WTC11 (cell line): Measurements from ENCODE around the gene SYTL1. TPM values are rescaled to one million over a fixed set of nuclear protein-coding genes. Genes with fewer than 3 reads are reported as not detected.

Source experiments
- ATAC-seq: fragments of 200-7000 bp; cut with Tn5 transposase; 2 replicates; pipeline ENCODE4 v1.10.0; 2021; ENCODE audit warnings: mild to moderate bottlenecking, moderate library complexity
- CTCF ChIA-PET: fragments of 300-600 bp; sonication (Branson Sonifier 250); formaldehyde crosslinking; loops from one replicate; lab custom pipeline; 2021; ENCODE audit warnings: antibody characterized with exemption; lab: Charles Lee
- POLR2A ChIA-PET: fragments of 350-600 bp; sonication (Branson Sonifier 250); formaldehyde crosslinking; loops from one replicate; lab custom pipeline; 2021; ENCODE audit warnings: antibody characterized with exemption; lab: Charles Lee
- DNase-seq: peaks from one replicate; pipeline ENCODE4 v3.0.0; 2021; ENCODE audit warnings: low spot score
- H3K27ac Mint-ChIP-seq: 2 replicates; pipeline ENCODE4 v1.8.0; 2021; ENCODE audit warnings: mixed read lengths
- H3K27me3 Mint-ChIP-seq: 2 replicates; pipeline ENCODE4 v1.8.0; 2021; ENCODE audit warnings: low read depth, mild to moderate bottlenecking, moderate library complexity, mixed read lengths
- H3K36me3 Mint-ChIP-seq: 2 replicates; pipeline ENCODE4 v1.8.0; 2021; ENCODE audit warnings: mixed read lengths
- H3K4me1 Mint-ChIP-seq: 2 replicates; pipeline ENCODE4 v1.8.0; 2022; ENCODE audit warnings: mixed read lengths
- H3K4me3 Mint-ChIP-seq: 2 replicates; pipeline ENCODE4 v1.8.0; 2021; ENCODE audit warnings: mild to moderate bottlenecking, moderate library complexity, mixed read lengths
- H3K9me3 Mint-ChIP-seq: 2 replicates; pipeline ENCODE4 v1.8.0; 2021; ENCODE audit warnings: mixed read lengths
- AR ChIP-seq: fragments of 250-450 bp; sonication (Bioruptor Pico); IDR thresholded peaks from 2 replicates; pipeline ENCODE4 v1.9.0; 2021; ENCODE audit warnings: mild to moderate bottlenecking
- ATF1 ChIP-seq: sonication (generic); formaldehyde crosslinking; IDR thresholded peaks from 2 replicates; pipeline ENCODE4 v1.8.1; 2023; ENCODE audit warnings: mild to moderate bottlenecking, moderate library complexity, missing genetic modification reagents
- ATF6 ChIP-seq: sonication (generic); formaldehyde crosslinking; IDR thresholded peaks from 2 replicates; pipeline ENCODE4 v1.8.1; 2023; ENCODE audit warnings: mild to moderate bottlenecking, missing genetic modification reagents
- E2F1 ChIP-seq: sonication (generic); formaldehyde crosslinking; IDR thresholded peaks from 2 replicates; pipeline ENCODE4 v1.8.0; 2022; ENCODE audit warnings: mild to moderate bottlenecking, missing genetic modification reagents
- FOXP4 ChIP-seq: sonication (generic); formaldehyde crosslinking; IDR thresholded peaks from 2 replicates; pipeline ENCODE4 v1.8.0; 2022; ENCODE audit warnings: mild to moderate bottlenecking, missing genetic modification reagents
- GRHL2 ChIP-seq: fragments of 250-450 bp; sonication (Bioruptor Pico); IDR thresholded peaks from 2 replicates; pipeline ENCODE4 v1.8.0; 2022; ENCODE audit warnings: mild to moderate bottlenecking, moderate library complexity; ENCODE audit not compliant: insufficient replicate concordance, severe bottlenecking
- IRF1 ChIP-seq: sonication (generic); formaldehyde crosslinking; IDR thresholded peaks from 2 replicates; pipeline ENCODE4 v1.8.0; 2023; ENCODE audit warnings: missing genetic modification reagents
- JAZF1 ChIP-seq: fragments of 250-450 bp; sonication (Bioruptor Pico); IDR thresholded peaks from 2 replicates; pipeline ENCODE4 v1.9.0; 2021; ENCODE audit warnings: moderate library complexity, mild to moderate bottlenecking, inconsistent platforms
- MXD4 ChIP-seq: fragments of 250-450 bp; sonication (Bioruptor Pico); IDR thresholded peaks from 2 replicates; pipeline ENCODE4 v1.8.0; 2021; ENCODE audit warnings: mild to moderate bottlenecking, moderate library complexity, borderline replicate concordance
- NFATC4 ChIP-seq: fragments of 250-450 bp; sonication (Bioruptor Pico); IDR thresholded peaks from 2 replicates; pipeline ENCODE4 v1.9.0; 2021; ENCODE audit warnings: mild to moderate bottlenecking
- OVOL2 ChIP-seq: fragments of 250-450 bp; sonication (Bioruptor Pico); IDR thresholded peaks from 2 replicates; pipeline ENCODE4 v1.9.0; 2021; ENCODE audit warnings: mild to moderate bottlenecking, borderline replicate concordance
- PRDM15 ChIP-seq: sonication (generic); formaldehyde crosslinking; IDR thresholded peaks from 2 replicates; pipeline ENCODE4 v1.8.0; 2022; ENCODE audit warnings: missing genetic modification reagents
- SMAD3 ChIP-seq: sonication (generic); formaldehyde crosslinking; IDR thresholded peaks from 2 replicates; pipeline ENCODE4 v1.8.0; 2022; ENCODE audit warnings: missing genetic modification reagents, mild to moderate bottlenecking, borderline replicate concordance
- SMAD4 ChIP-seq: sonication (generic); formaldehyde crosslinking; IDR thresholded peaks from 2 replicates; pipeline ENCODE4 v1.8.0; 2022; ENCODE audit warnings: mild to moderate bottlenecking, missing genetic modification reagents
- STAT6 ChIP-seq: sonication (generic); formaldehyde crosslinking; conservative IDR thresholded peaks from 2 replicates; pipeline ENCODE4 v1.8.1; 2023; ENCODE audit warnings: mild to moderate bottlenecking, low read depth, missing genetic modification reagents, moderate library complexity
- ZNF121 ChIP-seq: sonication (generic); formaldehyde crosslinking; IDR thresholded peaks from 2 replicates; pipeline ENCODE4 v1.8.0; 2023; ENCODE audit warnings: missing genetic modification reagents
- ZNF138 ChIP-seq: sonication (generic); formaldehyde crosslinking; conservative IDR thresholded peaks from 2 replicates; pipeline ENCODE4 v1.8.1; 2022; ENCODE audit warnings: mild to moderate bottlenecking, moderate library complexity, missing genetic modification reagents
- total RNA-seq: library from RNA; stranded (reverse); gene quantifications from 3 replicates; pipeline ENCODE4 v1.2.3, GENCODE V29; 2021

Gene SYTL1
- total RNA-seq, 1 experiment from 2014 or later: 18.0 TPM

- no peak for TF ChIP-seq FOXP4 (CRISPR knock-in tag)
- TF ChIP-seq ATF1 (CRISPR knock-in tag): no peak
- TF ChIP-seq PRDM15 (CRISPR knock-in tag): no peak
- TF ChIP-seq AR (CRISPR knock-in tag): no peak
- TF ChIP-seq JAZF1 (CRISPR knock-in tag): no peak
These were observed 39.2 kb downstream of the SYTL1 start (continued) for GRCh38 chr1:27380766-27381733.

- ChIA-PET POLR2A (interaction anchor here (0.5 to 2.7 kb wide), 7 partner anchors 8 to 193 kb away, joined by 3 to 13 read pairs (median 4); partner anchors contain the start of genes FCN3 and MAP3K6), CTCF (interaction anchor here (0.6 to 13.1 kb wide), 25 partner anchors 8 to 337 kb away, joined by 3 to 260 read pairs (median 5); partner anchors contain the start of genes FCN3, GPR3 and MAP3K6)
- no peak for DNase-seq
- H3K27me3 Mint-ChIP-seq: peaks cover 29% of the 10 kb centered on the region
- ATAC-seq: no peak
- no peaks in the 10 kb centered on the region for H3K9me3 Mint-ChIP-seq
- H3K4me1 Mint-ChIP-seq: peaks cover 4% of the 10 kb centered on the region; the same call in 1 of the 2 replicates
- H3K27ac Mint-ChIP-seq: no peak overlapping the region
- peak overlapping the region; percentile 67 for H3K4me3 Mint-ChIP-seq
- H3K36me3 Mint-ChIP-seq: no peaks in the 10 kb centered on the region
- TF ChIP-seq STAT6 (no peak), ZNF138 (no peak), IRF1 (CRISPR knock-in tag) (no peak), GRHL2 (CRISPR knock-in tag) (no peak), OVOL2 (CRISPR knock-in tag) (no peak), NFATC4 (CRISPR knock-in tag) (no peak), SMAD3 (CRISPR knock-in tag) (no peak), ZNF121 (CRISPR knock-in tag) (no peak), SMAD4 (CRISPR knock-in tag) (no peak), E2F1 (CRISPR knock-in tag) (no peak), MXD4 (CRISPR knock-in tag) (no peak), ATF6 (no peak)
These were observed 40.3 kb downstream of the SYTL1 start for GRCh38 chr1:27381969-27382762.
